Measurements from ENCODE around the gene KLF11.
"Not testable (repeated sequence)": the region's sequence is repeated elsewhere in the genome, so short reads cannot be mapped to it uniquely, and the experiment has no call there.

Gene KLF11

GRCh38 chr2:10008809-10009176 lies 34.6 kb upstream of the KLF11 start:
- no peak for TF ChIP-seq CTCF (IDR thresholded peaks at IDR 0.05; ENCODE audit: control insufficient read depth, insufficient read depth, low read depth, low read length, missing control alignments)
- H3K4me3 ChIP-seq (ENCODE audit: control insufficient read depth, low read depth, low read length) = no peak overlapping the region
- no peak for DNase-seq (ENCODE audit: low read depth)

GRCh38 chr2:10009271-10009810 lies 34.0 kb upstream of the KLF11 start:
- no peak for DNase-seq (ENCODE audit: low read depth)
- TF ChIP-seq CTCF (IDR thresholded peaks at IDR 0.05; ENCODE audit: control insufficient read depth, insufficient read depth, low read depth, low read length, missing control alignments) = no peak
- H3K4me3 ChIP-seq (ENCODE audit: control insufficient read depth, low read depth, low read length) = no peak overlapping the region

GRCh38 chr2:10009811-10010781 lies 33.3 kb upstream of the KLF11 start:
- TF ChIP-seq CTCF (IDR thresholded peaks at IDR 0.05; ENCODE audit: control insufficient read depth, insufficient read depth, low read depth, low read length, missing control alignments) = no peak
- no peak for DNase-seq (ENCODE audit: low read depth)
- no peak overlapping the region for H3K4me3 ChIP-seq (ENCODE audit: control insufficient read depth, low read depth, low read length)

GRCh38 chr2:10010861-10011605 lies 32.3 kb upstream of the KLF11 start:
- H3K4me3 ChIP-seq (ENCODE audit: control insufficient read depth, low read depth, low read length); DNase-seq (ENCODE audit: low read depth): not testable (repeated sequence)

GRCh38 chr2:10011606-10012325 lies 31.6 kb upstream of the KLF11 start:
- not testable (repeated sequence) for H3K4me3 ChIP-seq (ENCODE audit: control insufficient read depth, low read depth, low read length); DNase-seq (ENCODE audit: low read depth)

- H3K4me3 ChIP-seq (ENCODE audit: control insufficient read depth, low read depth, low read length); DNase-seq (ENCODE audit: low read depth): not testable (repeated sequence)
Observed at GRCh38 chr2:10012366-10012962, 30.9 kb upstream of the KLF11 start.

- no peak overlapping the region for H3K4me3 ChIP-seq (ENCODE audit: control insufficient read depth, low read depth, low read length)
- DNase-seq (ENCODE audit: low read depth) = no peak
- no peak for TF ChIP-seq CTCF (IDR thresholded peaks at IDR 0.05; ENCODE audit: control insufficient read depth, insufficient read depth, low read depth, low read length, missing control alignments)
Observed at GRCh38 chr2:10012963-10013461, 30.3 kb upstream of the KLF11 start.

- not testable (repeated sequence) for DNase-seq (ENCODE audit: low read depth); H3K4me3 ChIP-seq (ENCODE audit: control insufficient read depth, low read depth, low read length)
Observed at GRCh38 chr2:10013651-10014417, 29.5 kb upstream of the KLF11 start.
